HepG2 (cell line): ENCODE results near the gene PPP1CC. TPM values are rescaled to one million over a fixed set of nuclear protein-coding genes. Genes with fewer than 3 reads are reported as not detected.

Experiments used
- AHR ChIP-seq: IDR thresholded peaks from 2 replicates; pipeline ENCODE4 v1.6.1; 2018; ENCODE audit warnings: missing genetic modification reagents, missing compliant biosample characterization
- CC2D1A ChIP-seq: sonication (generic); formaldehyde crosslinking; IDR thresholded peaks from 2 replicates; pipeline ENCODE4 v1.8.1; 2023; ENCODE audit warnings: mild to moderate bottlenecking, missing genetic modification reagents
- DNMT3B ChIP-seq: conservative IDR thresholded peaks from 2 replicates; pipeline ENCODE4 v1.6.1; 2016; ENCODE audit warnings: missing biosample characterization, control low read depth
- EED ChIP-seq: sonication (generic); formaldehyde crosslinking; IDR thresholded peaks from 2 replicates; pipeline ENCODE4 v1.5.0; 2020; ENCODE audit warnings: mild to moderate bottlenecking, missing genetic modification reagents
- FOXP1 ChIP-seq, 2 experiments: fragments of 450-650 bp in 1 of 2; IDR thresholded peaks; 2 replicates each; pipeline ENCODE4 v1.6.1; 2017 to 2018; ENCODE audit warnings: antibody characterized with exemption in 1 of 2
- HOXA5 ChIP-seq: sonication (generic); formaldehyde crosslinking; IDR thresholded peaks from 2 replicates; pipeline ENCODE4 v1.4.0; 2020; ENCODE audit warnings: missing genetic modification reagents
- HOXA9 ChIP-seq: sonication (generic); formaldehyde crosslinking; IDR thresholded peaks from 2 replicates; pipeline ENCODE4 v1.8.1; 2022; ENCODE audit warnings: missing genetic modification reagents, mild to moderate bottlenecking, moderate library complexity, borderline replicate concordance
- JARID2 ChIP-seq: sonication (generic); formaldehyde crosslinking; IDR thresholded peaks from 2 replicates; pipeline ENCODE4 v1.8.1; 2023; ENCODE audit warnings: missing genetic modification reagents, inconsistent platforms; ENCODE audit not compliant: insufficient replicate concordance
- PHB2 ChIP-seq: fragments of 450-650 bp; IDR thresholded peaks from 2 replicates; pipeline ENCODE4 v1.6.1; 2018; ENCODE audit not compliant: partially characterized antibody
- POGZ ChIP-seq: sonication (generic); formaldehyde crosslinking; IDR thresholded peaks from 2 replicates; pipeline ENCODE4 v1.4.0; 2020; ENCODE audit warnings: mild to moderate bottlenecking, missing genetic modification reagents
- SALL2 ChIP-seq: sonication (generic); formaldehyde crosslinking; IDR thresholded peaks from 2 replicates; pipeline ENCODE4 v1.8.1; 2023; ENCODE audit warnings: mild to moderate bottlenecking, missing genetic modification reagents, inconsistent platforms
- SETDB1 ChIP-seq: sonication (generic); formaldehyde crosslinking; IDR thresholded peaks from 2 replicates; pipeline ENCODE4 v1.5.1; 2020; ENCODE audit warnings: missing genetic modification reagents, mild to moderate bottlenecking, borderline replicate concordance
- SKI ChIP-seq: fragments of 450-650 bp; IDR thresholded peaks from one replicate; pipeline ENCODE4 v1.6.1; 2018; ENCODE audit warnings: mild to moderate bottlenecking; ENCODE audit not compliant: partially characterized antibody
- SNAPC2 ChIP-seq: sonication (generic); formaldehyde crosslinking; IDR thresholded peaks from 2 replicates; pipeline ENCODE4 v1.8.1; 2022; ENCODE audit warnings: mild to moderate bottlenecking, missing genetic modification reagents
- SPEN ChIP-seq: sonication (generic); formaldehyde crosslinking; IDR thresholded peaks from 2 replicates; pipeline ENCODE4 v1.5.1; 2020; ENCODE audit warnings: low read depth, mild to moderate bottlenecking, missing genetic modification reagents
- TBL1XR1 ChIP-seq: fragments of 150-350 bp; IDR thresholded peaks from 2 replicates; pipeline ENCODE4 v1.6.1; 2014; ENCODE audit warnings: borderline replicate concordance, low read length; ENCODE audit not compliant: partially characterized antibody
- TBX2 ChIP-seq: sonication (generic); formaldehyde crosslinking; IDR thresholded peaks from 2 replicates; pipeline ENCODE4 v1.5.0; 2020; ENCODE audit warnings: missing genetic modification reagents, mild to moderate bottlenecking, borderline replicate concordance
- UBTF ChIP-seq: sonication (generic); formaldehyde crosslinking; IDR thresholded peaks from 2 replicates; pipeline ENCODE4 v1.4.0; 2020; ENCODE audit warnings: mild to moderate bottlenecking, missing genetic modification reagents
- ZBTB20 ChIP-seq: sonication (generic); formaldehyde crosslinking; IDR thresholded peaks from 2 replicates; pipeline ENCODE4 v1.8.1; 2023; ENCODE audit warnings: missing genetic modification reagents, low read depth, mild to moderate bottlenecking, borderline replicate concordance
- ZNF138 ChIP-seq: sonication (generic); formaldehyde crosslinking; IDR thresholded peaks from 2 replicates; pipeline ENCODE4 v1.5.0; 2020; ENCODE audit warnings: mild to moderate bottlenecking, low read depth, missing genetic modification reagents
- ZNF180 ChIP-seq: sonication (generic); formaldehyde crosslinking; IDR thresholded peaks from 2 replicates; pipeline ENCODE4 v1.4.0; 2020; ENCODE audit warnings: low read depth, missing genetic modification reagents, borderline replicate concordance
- ZNF431 ChIP-seq: sonication (generic); formaldehyde crosslinking; IDR thresholded peaks from 2 replicates; pipeline ENCODE4 v1.9.0; 2022; ENCODE audit warnings: missing genetic modification reagents, low read depth, mild to moderate bottlenecking, borderline replicate concordance
- ZNF451 ChIP-seq: sonication (generic); formaldehyde crosslinking; IDR thresholded peaks from 2 replicates; pipeline ENCODE4 v1.5.0; 2020; ENCODE audit warnings: mild to moderate bottlenecking, missing genetic modification reagents
- ZNF607 ChIP-seq: sonication (generic); formaldehyde crosslinking; IDR thresholded peaks from 2 replicates; pipeline ENCODE4 v1.5.1; 2020; ENCODE audit warnings: missing genetic modification reagents, mild to moderate bottlenecking, borderline replicate concordance
- ZNF614 ChIP-seq: IDR thresholded peaks from 2 replicates; pipeline ENCODE4 v1.6.1; 2018; ENCODE audit warnings: missing biosample characterization, missing genetic modification reagents, inconsistent platforms, borderline replicate concordance
- ZNF768 ChIP-seq: sonication (generic); formaldehyde crosslinking; IDR thresholded peaks from 2 replicates; pipeline ENCODE4 v1.4.0; 2020; ENCODE audit warnings: missing genetic modification reagents
- ZSCAN22 ChIP-seq: sonication (generic); formaldehyde crosslinking; IDR thresholded peaks from 2 replicates; pipeline ENCODE4 v1.4.0; 2020; ENCODE audit warnings: mild to moderate bottlenecking, missing genetic modification reagents
- polyA plus RNA-seq, 8 experiments: library from polyadenylated mRNA; depleted of rRNA in 3 of 8; stranded (reverse) in 7 of 8; unstranded in 1 of 8; fragments of >200 nt; fragmentation: Illumina TruSeq in 4 of 8; extraction: Trizol in 4 of 8; gene quantifications; 2 replicates each; pipeline versions ENCODE4 v1.2.1 to v1.2.3, GENCODE V29; 2011 to 2016; ENCODE audit warnings: low read depth in 4 of 8, missing spikeins in 1 of 8, mixed read lengths in 1 of 8; ENCODE audit not compliant: insufficient read depth in 1 of 8
- total RNA-seq, 5 experiments: library from RNA; depleted of rRNA; stranded (reverse); fragments of >200 nt; fragmentation: Illumina TruSeq; extraction: Trizol; gene quantifications; 2 replicates each; pipeline ENCODE4 v1.2.3, GENCODE V29; 2016; ENCODE audit warnings: low read depth in 1 of 5
- TF ChIP-seq, protein P1 (sequence below): sonication (generic); IDR thresholded peaks from 2 replicates; pipeline ENCODE4 v1.6.1; 2016; ENCODE audit warnings: low read depth, borderline replicate concordance

The PPP1CC gene
- total and polyA plus RNA-seq, 2 of the 13 experiments (the other 11 are each of a cell fraction or from before 2014, with no cell fraction given) = 178 to 187 TPM

- no peak for TF ChIP-seq DNMT3B
- TF ChIP-seq ZNF180 (CRISPR knock-in tag) = no peak
- peak; percentile 32; the same call in 1 of the 2 replicates for TF ChIP-seq HOXA5 (CRISPR knock-in tag)
- TF ChIP-seq SKI = peak; percentile 10
- peak; percentile 57; the same call in 1 of the 2 replicates for TF ChIP-seq ZNF614
- no peak for TF ChIP-seq SETDB1 (CRISPR knock-in tag)
- TF ChIP-seq, protein P1, sequence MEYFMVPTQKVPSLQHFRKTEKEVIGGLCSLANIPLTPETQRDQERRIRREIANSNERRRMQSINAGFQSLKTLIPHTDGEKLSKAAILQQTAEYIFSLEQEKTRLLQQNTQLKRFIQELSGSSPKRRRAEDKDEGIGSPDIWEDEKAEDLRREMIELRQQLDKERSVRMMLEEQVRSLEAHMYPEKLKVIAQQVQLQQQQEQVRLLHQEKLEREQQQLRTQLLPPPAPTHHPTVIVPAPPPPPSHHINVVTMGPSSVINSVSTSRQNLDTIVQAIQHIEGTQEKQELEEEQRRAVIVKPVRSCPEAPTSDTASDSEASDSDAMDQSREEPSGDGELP = peak; percentile 57; the same call in 1 of the 2 replicates
- peak; percentile 17; the same call in 1 of the 2 replicates for TF ChIP-seq ZNF768 (CRISPR knock-in tag)
- peak; percentile 37; the same call in 1 of the 2 replicates for TF ChIP-seq UBTF (CRISPR knock-in tag)
- TF ChIP-seq EED = no peak
- peak; percentile 71 for TF ChIP-seq SPEN (CRISPR knock-in tag)
- no peak for TF ChIP-seq PHB2
- TF ChIP-seq ZSCAN22 (CRISPR knock-in tag) = no peak
- TF ChIP-seq ZNF451 (CRISPR knock-in tag) = no peak
- 0 out of 2 replicates have a peak, but pooled peaks have one; percentile 34 for TF ChIP-seq ZNF138
- no peak for TF ChIP-seq CC2D1A (CRISPR knock-in tag)
- 0 out of 2 replicates have a peak, but pooled peaks have one; percentile 65 for TF ChIP-seq SALL2
- TF ChIP-seq TBL1XR1 = no peak
- peak; percentile 36; the same call in 1 of the 2 replicates for TF ChIP-seq ZBTB20
- no peak for TF ChIP-seq ZNF431
- no peak for TF ChIP-seq HOXA9 (CRISPR knock-in tag)
- TF ChIP-seq ZNF607 (CRISPR knock-in tag) = no peak
- 0 out of 2 replicates have a peak, but pooled peaks have one; percentile 57 for TF ChIP-seq AHR (CRISPR knock-in tag)
- no peak for TF ChIP-seq JARID2 (CRISPR knock-in tag)
- no peak for TF ChIP-seq SNAPC2 (CRISPR knock-in tag)
- no peak for TF ChIP-seq FOXP1 (IDR thresholded peaks at IDR 0.05)
- peak; percentile 33; the same call in 1 of the 2 replicates for TF ChIP-seq FOXP1 (CRISPR knock-in tag; IDR thresholded peaks at IDR 0.05)
- TF ChIP-seq TBX2 (CRISPR knock-in tag) = peak; percentile 20; the same call in 1 of the 2 replicates
- peak; percentile 87 for TF ChIP-seq POGZ (CRISPR knock-in tag)
These were observed at the start of gene PPP1CC (continued) for GRCh38 chr12:110742718-110743570.
